Raji (cell line): Measurements from ENCODE around the gene ARSB.

Experiments used
- POLR2A ChIP-seq: IDR thresholded peaks from 2 replicates; pipeline ENCODE4 v1.6.1; 2011; ENCODE audit warnings: low read depth, low read length, control low read depth; ENCODE audit not compliant: insufficient read depth

The ARSB gene

GRCh38 chr5:78855026-78855425 lies 130.1 kb downstream of the ARSB start:
- no peak for TF ChIP-seq POLR2A

- no peak for TF ChIP-seq POLR2A
Measured at GRCh38 chr5:78845470-78845869, 139.6 kb downstream of the ARSB start.

DNA sequence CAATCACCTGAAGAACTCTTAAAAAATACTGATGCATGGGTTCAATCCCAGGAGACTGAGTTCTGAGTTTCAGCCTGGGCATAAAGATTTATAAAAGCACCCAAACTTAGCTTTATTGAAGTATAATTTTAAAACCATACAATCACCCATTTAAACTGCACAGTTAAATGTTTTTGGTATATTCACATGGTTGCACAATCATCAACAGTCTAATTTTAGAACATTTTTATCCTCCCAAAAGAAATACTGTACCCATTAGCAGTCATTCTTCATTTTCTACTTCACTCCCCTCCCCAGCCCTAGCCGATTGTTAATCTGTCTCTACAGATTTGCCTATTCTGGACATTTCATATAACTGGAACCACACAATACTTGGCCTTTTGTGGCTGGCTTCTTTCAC lies 141.7 kb downstream of the ARSB start:
- no peak for TF ChIP-seq POLR2A

- TF ChIP-seq POLR2A: no peak
Measured at GRCh38 chr5:78841767-78842166, 143.3 kb downstream of the ARSB start.

GRCh38 chr5:78838753-78839152 lies 146.4 kb downstream of the ARSB start:
- TF ChIP-seq POLR2A: no peak

DNA sequence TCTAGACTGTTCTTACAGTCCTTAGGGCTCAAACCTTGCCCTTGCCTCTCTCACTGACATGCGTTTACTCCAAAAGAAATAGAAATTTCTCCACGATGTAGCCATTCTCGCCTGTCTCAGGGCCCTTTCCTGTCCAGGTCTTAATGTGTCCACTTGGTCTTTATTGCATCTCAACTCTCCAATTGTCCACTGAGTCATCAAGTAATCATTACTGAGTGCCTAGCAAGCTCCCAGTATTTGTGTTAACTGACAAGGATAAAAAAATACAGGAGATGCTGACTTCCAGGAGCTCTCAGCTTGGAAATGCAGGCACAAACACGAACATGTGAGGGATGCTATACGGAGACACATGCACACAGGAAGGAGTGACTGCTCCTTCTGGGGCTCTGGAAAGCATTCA lies 147.3 kb downstream of the ARSB start:
- no peak for TF ChIP-seq POLR2A

DNA sequence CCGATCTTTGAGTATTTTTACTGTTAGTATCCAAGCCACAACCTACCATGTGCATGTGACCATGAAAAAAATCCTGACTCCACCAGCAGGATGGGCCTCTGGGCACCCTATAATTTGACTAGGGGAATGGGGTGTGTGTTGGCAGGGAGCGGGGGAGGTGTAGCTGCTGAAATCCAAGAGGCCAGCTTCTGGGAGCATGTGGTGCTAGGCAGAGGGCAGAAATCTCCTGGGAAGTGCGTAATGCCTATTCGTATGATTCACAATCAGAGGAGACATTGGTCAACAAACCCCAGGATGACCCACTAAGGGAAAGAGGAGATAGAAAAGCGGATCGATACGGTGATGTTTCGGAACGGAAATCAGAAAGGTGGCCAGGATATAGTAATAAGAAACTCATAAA lies 149.9 kb downstream of the ARSB start:
- no peak for TF ChIP-seq POLR2A

DNA sequence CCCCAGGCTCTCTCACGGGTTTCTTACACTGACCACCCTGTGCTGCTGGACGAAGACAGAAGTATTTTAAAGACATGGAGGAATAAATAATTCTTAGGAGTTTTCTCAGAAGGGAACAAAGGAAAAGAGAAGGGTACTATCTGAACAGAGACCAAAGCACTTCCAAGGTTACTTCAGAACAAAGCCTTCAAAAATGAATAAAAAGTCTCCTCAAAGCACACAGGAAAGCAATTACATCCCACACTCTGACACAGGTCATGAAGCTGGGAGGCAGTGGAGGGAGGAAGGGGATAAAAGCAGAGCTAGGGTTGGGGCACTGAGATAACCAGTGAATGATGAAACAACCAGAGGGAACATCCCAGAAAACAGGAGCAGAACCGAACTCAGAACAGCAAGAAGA lies 151.8 kb downstream of the ARSB start:
- no peak for TF ChIP-seq POLR2A

DNA sequence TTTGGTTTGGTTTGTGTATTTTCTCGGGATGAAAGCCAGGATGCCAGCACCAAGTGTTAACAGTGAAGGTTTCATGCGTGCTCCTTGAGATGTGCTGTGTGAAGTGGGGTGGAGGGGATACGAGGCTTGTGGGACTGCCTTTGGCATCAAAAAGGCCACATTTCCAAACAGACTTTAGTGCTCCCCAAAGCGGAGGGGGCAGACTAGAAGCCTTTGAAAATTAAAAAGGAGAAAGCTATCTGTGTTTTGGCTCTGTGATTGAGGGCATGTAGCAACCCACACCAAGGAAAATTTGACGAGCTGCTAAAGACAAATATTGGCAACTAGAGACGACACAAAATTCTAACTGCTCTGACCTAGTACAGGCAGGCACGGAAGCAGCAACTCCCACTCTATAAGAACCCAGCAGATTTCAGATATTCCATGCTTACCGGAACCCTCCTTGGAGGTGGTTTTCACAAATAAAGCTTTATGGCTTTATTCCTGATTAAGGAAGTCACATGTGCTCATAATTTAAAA lies 154.5 kb downstream of the ARSB start:
- no peak for TF ChIP-seq POLR2A

GRCh38 chr5:78829811-78830527 lies 155.1 kb downstream of the ARSB start:
- no peak for TF ChIP-seq POLR2A

- no peak for TF ChIP-seq POLR2A
Measured at GRCh38 chr5:78827725-78828124, 157.4 kb downstream of the ARSB start.

DNA sequence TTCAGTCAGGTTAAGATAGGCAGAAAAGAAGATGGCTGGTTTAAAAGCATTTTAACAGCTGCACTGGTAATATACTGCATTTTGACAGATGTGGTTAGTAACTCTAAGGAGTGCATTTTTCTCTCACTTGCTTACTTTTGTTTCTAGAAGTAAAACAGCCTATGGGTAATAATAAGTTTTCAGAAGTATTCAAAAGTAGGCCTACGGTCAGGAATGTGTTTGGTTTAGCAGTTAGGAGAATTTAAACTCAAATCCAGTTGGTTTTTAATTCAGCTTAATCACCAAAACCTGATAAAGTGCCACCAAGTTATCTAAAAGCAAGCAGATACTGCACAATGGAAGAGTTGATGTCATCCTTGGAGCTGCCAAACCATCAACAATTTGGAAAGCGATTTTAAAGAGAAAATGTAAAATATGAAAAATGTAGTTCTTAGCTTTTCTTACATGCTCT lies 160.3 kb downstream of the ARSB start:
- no peak for TF ChIP-seq POLR2A

DNA sequence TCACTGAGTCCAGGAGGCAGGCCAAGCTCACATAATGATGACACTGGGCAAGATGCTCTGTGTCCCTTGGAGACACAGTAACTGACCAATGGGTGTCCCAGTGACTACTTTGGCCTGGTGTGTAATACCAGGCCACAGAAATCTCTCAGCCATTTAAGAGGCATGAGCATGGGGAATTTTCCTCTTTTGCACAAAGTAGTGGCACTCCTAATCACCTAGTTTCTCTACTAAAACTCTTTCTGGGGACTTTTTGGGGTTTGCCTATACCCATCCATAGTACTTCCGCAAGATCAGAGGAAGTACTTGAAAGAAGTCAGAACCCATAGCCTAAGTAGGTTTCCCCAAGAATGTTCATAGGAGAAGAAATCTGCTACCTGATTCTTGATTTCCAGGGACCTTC lies 161.9 kb downstream of the ARSB start:
- TF ChIP-seq POLR2A: no peak

DNA sequence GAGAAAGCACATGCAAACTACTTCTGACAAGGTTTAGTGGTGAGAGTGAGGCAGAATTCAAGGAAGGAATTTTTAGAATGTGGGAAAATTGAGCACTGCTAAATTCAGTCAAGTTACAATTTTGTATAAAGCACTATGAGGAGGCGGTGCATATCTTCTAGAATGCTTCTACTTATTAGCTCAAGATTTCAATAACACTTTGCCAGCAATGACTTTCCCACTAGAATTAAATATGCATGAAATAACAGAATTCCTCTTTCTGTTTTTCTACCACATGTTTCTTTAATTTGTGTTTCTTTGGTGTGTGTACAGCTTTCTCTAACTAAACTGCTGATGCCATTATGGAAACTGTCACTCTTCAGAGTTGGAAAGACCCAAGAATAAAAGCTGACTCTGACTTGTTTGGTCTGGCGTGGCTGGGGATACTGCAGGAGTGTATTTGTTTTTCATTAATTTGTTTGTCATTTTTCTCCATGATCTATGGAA lies 163.5 kb downstream of the ARSB start:
- TF ChIP-seq POLR2A: no peak

GRCh38 chr5:78819707-78820106 lies 165.4 kb downstream of the ARSB start:
- TF ChIP-seq POLR2A: no peak

- TF ChIP-seq POLR2A: no peak
Measured at GRCh38 chr5:78819166-78819565, 165.9 kb downstream of the ARSB start.
